NCI-H1417 (cell line): ENCODE measurements around the gene TSPAN15.

Source experiments
- DNase-seq, 3 experiments: peaks; one replicate each; lab custom pipeline; 2025; lab: John Stamatoyannopoulos, UW

TSPAN15 gene

GRCh38 chr10:69466158-69466490 lies 14.9 kb downstream of the TSPAN15 start:
- DNase-seq = no peak

DNA sequence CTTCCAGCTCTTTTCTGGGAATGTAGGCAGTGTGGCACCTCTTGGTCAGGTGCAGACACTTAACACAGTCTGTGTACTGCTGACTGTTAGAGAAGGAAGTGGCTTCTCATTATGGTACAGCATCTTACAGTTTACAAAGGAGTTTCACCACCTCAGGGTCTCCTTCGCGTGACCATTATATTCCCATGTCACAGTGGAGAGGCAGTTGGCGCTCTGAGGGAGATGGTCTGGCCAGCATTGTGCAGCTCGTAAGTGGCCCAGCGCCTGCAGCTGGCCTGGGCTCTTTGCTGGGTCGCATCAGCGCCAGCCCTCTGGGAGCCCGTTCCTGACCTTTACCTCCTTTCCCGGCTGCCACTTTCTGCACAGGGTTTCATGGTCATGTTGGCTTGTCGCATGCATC lies 15.4 kb downstream of the TSPAN15 start:
- no peak for DNase-seq

DNA sequence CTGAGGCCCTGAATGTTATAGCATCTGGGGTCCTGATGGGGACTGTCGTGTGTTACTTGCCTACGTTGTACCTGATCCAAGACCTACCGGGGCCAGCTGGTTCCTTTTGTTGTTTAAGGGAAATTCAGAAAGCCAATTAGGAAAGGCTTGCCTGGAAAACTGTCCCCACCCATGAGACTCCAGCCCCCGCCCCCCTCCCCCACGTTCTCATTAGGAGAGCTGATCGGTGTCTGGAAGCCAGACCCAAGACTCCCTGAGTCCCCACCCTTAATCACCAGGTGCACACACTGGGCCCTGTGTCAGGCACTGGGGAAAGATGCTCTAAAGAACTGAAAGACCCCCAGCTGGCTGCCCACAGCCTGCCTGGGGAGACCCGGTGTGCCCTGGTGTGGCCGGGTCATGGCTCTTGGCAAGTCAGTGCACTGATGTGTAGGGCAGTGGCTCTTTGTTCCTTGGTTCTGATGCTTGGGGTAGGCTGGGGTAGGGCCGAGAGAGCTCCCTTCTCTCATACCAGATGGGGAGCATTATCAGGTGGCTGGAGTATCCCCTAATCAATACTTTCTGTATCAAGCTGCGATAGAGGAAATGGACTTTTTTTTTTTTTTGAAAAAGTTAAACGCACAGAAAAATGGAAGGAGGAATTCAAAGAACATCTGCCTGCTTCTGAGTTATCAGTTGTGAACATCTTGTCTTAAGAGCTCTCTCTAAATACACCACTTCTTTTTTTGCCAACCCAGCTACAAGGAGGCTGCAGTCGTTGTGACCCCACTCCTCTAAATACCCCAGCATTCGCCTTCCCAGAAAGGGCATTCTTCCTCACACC lies 16.9 kb downstream of the TSPAN15 start:
- DNase-seq = no peak

- DNase-seq = no peak
Observed at GRCh38 chr10:69468751-69469089, 17.5 kb downstream of the TSPAN15 start.

- no peak for DNase-seq
Observed at GRCh38 chr10:69469976-69470375, 18.7 kb downstream of the TSPAN15 start.

- DNase-seq = no peak
Observed at GRCh38 chr10:69470463-69471384, 19.5 kb downstream of the TSPAN15 start.

DNA sequence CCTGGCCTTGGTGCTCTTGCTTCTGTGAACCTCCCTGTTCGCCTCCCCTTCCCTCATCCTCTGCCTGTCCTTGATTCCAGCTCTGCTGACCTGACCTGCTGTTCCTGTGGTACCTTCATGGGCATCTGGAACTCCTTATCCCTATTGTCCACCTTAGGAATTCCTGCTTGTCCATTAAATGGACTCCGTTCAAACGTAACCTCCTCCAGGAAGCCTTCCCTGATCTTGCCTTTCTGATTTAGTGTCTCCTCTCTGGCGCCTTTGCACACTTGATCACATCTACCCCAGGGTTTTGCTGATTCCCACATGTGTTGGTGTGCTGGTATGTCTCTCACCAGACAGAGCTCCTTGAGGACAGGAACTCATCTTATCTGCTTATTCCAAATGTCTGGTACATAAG lies 20.9 kb downstream of the TSPAN15 start:
- DNase-seq = no peak

DNA sequence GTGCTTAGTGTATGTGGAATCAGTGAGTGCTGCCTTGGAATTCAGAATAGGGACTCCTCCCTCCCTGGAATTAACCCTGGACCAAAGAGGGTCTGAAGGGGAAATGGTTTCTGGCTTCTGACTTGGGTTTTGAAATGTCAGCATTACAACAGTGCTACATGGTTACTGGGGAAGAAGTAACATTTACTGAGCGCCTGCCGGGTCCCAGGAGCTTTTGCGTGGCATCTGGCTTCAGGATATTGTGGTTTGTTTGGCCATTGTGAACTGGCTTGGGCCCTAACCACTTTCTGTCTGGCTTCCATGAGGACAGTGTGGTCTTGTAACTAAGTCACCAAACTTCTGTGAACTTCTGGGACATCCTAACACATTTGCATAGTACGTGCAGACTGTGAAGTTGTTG lies 21.3 kb downstream of the TSPAN15 start:
- no peak for DNase-seq

DNA sequence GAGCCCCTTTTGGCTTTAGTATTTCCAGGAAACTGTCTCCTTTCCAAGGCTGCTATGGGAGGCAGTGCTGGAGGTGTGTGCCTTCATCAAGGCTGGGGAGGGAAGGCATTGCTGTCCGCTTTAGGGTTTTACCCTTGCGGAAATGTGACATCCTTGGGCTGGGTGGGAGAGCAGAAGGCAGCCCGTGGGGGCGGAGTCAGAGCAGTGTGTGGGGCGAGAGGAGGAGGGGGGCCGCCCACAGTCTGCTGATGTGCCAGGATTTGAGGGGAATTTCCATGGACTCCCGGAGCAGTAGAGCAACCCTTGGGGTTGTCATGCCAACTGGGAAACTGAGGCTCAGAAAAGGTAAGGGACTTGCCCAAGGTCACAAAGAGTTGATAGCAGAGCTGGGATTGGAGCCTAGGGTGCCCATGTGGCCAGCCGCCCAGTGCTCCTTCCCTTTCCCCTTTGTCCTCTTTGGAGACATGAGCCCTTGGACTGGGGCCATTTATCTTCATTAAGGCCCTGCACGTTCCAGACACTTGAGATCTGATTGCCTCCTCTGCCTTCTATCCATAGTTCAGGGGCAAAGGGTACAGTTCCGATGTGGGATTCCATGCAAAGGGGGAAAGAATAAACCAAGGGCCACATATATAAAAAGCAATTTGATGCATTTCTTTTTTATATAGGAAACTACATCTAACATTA lies 22.2 kb downstream of the TSPAN15 start:
- DNase-seq = peak in 1 of 3 experiments; percentile 14

DNA sequence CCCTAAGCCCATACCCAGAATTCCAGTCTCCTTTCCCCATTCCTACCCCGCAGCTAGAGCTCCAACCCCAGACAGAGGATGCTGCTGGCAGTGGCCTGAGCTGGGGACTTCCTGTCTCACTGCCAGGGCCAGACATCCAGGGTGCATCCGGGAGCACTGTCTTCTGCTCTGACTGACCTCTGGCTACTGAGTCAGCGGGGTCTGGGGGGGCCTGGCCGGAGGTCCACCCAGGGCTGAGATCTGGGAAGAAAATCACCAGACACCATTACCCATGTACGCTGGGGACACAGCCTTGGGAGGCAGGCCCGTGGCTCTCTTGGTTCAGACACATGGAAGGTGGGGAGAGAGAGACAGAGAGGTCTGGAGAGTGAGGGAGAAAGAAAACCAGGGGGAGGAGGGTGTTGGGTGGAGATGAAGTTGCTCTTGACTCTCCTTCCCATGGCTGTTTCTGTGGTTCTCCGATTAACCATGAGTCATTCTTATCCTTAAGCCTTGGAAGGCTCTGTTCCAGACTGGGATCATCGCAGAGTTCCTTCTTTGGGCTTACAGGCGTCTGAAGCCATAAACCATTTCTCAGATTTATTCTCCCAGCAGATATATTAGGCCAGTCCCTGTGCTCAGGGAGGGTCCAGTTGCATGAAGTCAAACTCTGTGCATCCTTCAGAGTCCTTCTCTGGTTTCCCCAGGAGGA lies 23.6 kb downstream of the TSPAN15 start:
- no peak for DNase-seq

DNA sequence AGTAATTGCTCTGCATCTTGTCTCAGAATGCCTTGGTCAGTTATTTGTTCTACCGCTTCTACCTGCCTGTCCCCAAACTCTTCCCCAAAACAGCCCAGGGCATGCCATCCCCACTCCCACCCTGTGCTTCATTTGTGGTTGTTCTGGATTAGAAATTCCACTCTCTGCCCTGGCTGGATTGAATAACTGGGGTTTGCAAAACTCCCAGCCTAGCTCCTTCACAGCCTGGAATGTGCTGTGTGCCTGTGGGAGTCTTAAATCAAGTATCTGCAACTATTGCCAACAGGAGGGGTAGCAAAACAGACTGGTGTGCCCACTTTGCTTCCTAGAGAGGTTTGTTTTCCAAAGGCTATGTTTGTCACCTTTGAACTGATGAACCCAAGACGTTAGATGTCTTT lies 24.2 kb downstream of the TSPAN15 start:
- no peak for DNase-seq

DNA sequence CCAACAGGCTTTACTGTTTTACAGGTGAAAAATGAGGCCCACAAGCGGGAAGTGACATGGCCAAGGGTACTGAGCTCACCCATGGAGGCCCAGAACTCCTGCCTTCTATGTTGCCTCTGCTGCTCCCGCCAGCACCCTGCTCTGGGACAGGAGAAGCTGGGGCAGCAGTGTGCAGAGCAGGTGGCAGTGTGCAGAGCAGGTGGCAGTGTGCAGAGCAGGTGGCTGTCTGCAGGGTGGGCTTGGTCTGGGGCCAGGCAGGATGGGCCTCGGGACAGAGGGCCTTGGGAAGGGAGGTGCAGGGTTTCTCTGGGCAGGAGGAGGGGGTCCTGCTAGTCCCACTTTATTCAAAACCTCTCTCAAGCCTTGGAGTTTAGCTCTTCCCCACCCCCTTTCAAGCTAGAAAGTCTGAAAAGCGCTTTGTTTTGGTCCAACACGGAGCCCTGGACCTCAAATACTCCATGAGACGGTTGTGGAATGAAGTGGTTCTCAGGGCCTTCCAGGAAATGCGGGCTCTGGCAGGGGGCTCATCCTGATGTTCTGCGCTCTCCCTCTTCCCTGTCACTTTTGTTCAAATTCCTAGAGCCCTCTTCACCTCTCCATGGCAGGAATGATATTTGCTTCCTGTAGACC lies 26.8 kb downstream of the TSPAN15 start:
- no peak for DNase-seq

GRCh38 chr10:69479240-69480067 lies 28.2 kb downstream of the TSPAN15 start:
- DNase-seq = peak in 2 of 3 experiments; percentile 61 to 81

- no peak for DNase-seq
Observed at GRCh38 chr10:69480068-69480412, 28.8 kb downstream of the TSPAN15 start.

DNA sequence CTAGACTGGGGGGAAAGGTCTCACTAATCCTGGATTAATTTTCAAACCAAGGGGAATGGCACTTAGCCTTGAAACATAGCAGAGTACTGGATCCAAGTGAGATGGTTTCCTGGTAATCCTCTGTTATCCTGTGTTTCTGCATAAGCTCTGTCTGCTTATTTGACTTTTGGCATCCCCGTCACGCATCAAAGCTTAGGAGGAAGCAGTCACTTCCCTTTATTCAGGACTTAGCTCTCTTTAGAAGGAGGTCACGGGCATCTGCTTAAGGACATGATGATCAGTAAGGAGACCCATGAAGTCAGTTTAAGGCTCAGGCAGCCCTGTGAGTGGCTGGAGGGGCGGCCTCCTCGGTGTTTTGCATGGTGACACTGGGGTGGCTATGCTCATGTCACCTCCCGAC lies 30.0 kb downstream of the TSPAN15 start:
- no peak for DNase-seq

DNA sequence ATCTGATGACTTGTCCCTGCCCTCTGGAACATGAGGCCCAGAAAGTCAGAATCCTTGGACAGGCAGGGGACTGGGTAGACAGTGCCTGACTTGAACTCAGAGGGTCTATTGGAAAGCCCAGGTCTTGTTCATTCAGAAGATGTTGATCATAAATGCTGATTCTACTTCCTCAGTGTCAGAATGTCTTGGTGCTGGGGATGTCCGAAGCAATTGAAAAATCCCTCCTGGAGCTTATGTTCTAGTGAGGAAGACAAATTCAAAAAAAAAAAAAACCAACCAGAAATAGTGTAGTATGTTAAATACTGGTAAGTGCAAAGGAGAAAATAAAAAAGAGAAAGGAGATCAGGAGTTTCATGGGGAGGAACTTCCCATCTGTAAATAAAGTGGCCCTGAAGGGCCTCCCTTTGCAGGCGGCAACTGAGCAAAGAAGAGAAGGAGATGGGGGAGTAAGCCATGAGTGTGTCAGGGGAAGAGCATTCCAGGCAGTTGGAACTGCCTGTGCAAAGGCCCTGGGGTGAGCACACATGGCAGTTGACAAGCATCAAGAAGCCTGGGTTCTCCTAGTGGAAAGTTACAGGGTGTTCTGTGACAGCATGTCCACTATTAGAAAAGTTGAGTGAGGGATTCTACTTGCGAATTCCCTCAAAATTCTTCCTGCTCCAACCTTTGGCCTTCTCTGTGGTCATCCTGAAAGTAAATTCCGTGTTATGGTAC lies 30.7 kb downstream of the TSPAN15 start:
- no peak for DNase-seq

- no peak for DNase-seq
Observed at GRCh38 chr10:69483963-69484362, 32.7 kb downstream of the TSPAN15 start.

GRCh38 chr10:69484736-69485135 lies 33.5 kb downstream of the TSPAN15 start:
- DNase-seq = no peak

DNA sequence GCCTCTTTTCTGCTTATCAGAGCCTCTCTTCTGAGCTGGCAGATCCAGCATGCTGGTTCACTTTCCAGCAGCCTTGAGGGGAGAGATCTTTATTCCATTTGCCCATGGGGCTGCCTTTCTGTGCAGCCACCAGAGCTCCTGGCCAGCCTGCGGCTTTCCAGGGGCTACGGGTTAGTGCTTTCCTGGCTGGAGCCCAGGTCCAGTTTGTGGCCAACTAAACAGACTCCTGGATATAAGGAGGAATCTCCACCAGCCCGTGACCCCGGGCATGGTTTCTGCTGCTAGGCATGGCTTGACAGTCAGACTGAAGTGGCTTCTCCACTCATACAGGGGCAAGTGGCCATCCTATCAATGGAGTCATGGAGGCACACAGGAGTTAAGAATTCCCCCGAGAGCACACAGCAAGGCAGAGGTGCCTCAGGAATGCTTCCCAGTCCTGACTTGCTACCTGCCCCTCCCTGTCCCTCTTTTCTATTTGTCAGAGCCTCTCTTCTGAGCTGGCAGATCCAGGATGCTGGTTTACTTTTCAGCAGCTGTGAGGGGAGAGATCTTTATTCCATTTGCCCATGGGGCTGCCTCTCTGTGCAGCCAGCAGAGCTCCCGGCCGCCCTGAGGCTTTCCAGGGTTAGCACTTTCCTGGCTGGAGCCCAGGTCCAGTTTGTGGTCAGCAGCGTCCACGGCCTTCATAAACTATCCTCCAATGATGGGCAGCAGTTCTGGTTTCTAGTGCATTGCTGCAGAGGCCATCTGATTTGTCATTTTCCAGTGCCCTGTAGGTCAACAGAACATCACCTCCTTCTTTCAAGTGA lies 35.9 kb downstream of the TSPAN15 start:
- DNase-seq = no peak
